HAP-1 (cell line): ENCODE results near the gene WDR27.

Experiments used
- DNase-seq, 2 experiments: peaks; one replicate each; pipeline ENCODE4 v3.0.0-alpha.2; 2016 to 2020; ENCODE audit warnings: low spot score in 2 of 2
- H3K27me3 ChIP-seq: fragments of 250-450 bp; sonication (Bioruptor Pico); 2 replicates; pipeline ENCODE4 v1.5.1; 2020; ENCODE audit warnings: low read depth, mild to moderate bottlenecking, moderate library complexity
- H3K36me3 ChIP-seq: fragments of 250-450 bp; sonication (Bioruptor Pico); replicated peaks from 2 replicates; pipeline ENCODE4 v1.5.1; 2020; ENCODE audit warnings: mild to moderate bottlenecking
- H3K4me1 ChIP-seq: fragments of 250-450 bp; sonication (Bioruptor Pico); 2 replicates; pipeline ENCODE4 v1.5.1; 2020; ENCODE audit warnings: mild to moderate bottlenecking
- H3K4me3 ChIP-seq: fragments of 250-450 bp; sonication (Bioruptor Pico); 2 replicates; pipeline ENCODE4 v1.5.1; 2020; ENCODE audit warnings: mild to moderate bottlenecking, moderate library complexity
- H3K9me3 ChIP-seq: fragments of 250-450 bp; sonication (Bioruptor Pico); 2 replicates; pipeline ENCODE4 v1.5.1; 2020; ENCODE audit warnings: mild to moderate bottlenecking, moderate library complexity
- in situ Hi-C: fragments of 300-500 bp; cut with MboI; formaldehyde crosslinking; loops from 3 replicates; pipeline ENCODE4 v1.14.3; 2020; ENCODE audit warnings: low sequenced_read_pairs, inconsistent platforms, mixed read lengths

The WDR27 gene

GRCh38 chr6:169502445-169502844 is 199.4 kb downstream of the WDR27 start:
- no peaks in the 10 kb centered on the region for H3K27me3 ChIP-seq
- no peaks in the 10 kb centered on the region for H3K9me3 ChIP-seq
- DNase-seq = no peak
- H3K4me1 ChIP-seq = peaks cover under 1% of the 10 kb centered on the region; the same call in 1 of the 2 replicates
- no peak overlapping the region for H3K4me3 ChIP-seq
- no peaks in the 10 kb centered on the region for H3K36me3 ChIP-seq
- in situ Hi-C loops = no loop called here

- Histone ChIP-seq H3K27me3 (no peaks in the 10 kb centered on the region), H3K9me3 (no peaks in the 10 kb centered on the region), H3K4me1 (peaks cover 4% of the 10 kb centered on the region; the same call in 1 of the 2 replicates), H3K36me3 (no peaks in the 10 kb centered on the region), H3K4me3 (no peak overlapping the region)
- DNase-seq = no peak
- in situ Hi-C loops = no loop called here
These were observed 200.0 kb downstream of the WDR27 start for GRCh38 chr6:169501777-169502313.

GRCh38 chr6:169501128-169501527 is 200.7 kb downstream of the WDR27 start:
- in situ Hi-C loops = no loop called here
- H3K4me3 ChIP-seq = no peak overlapping the region
- H3K9me3 ChIP-seq = no peaks in the 10 kb centered on the region

GRCh38 chr6:169500688-169501087 is 201.1 kb downstream of the WDR27 start:
- Histone ChIP-seq H3K9me3 (no peaks in the 10 kb centered on the region), H3K36me3 (no peaks in the 10 kb centered on the region), H3K27me3 (no peaks in the 10 kb centered on the region), H3K4me3 (no peak overlapping the region), H3K4me1 (peaks cover 4% of the 10 kb centered on the region; the same call in 1 of the 2 replicates)
- in situ Hi-C loops = no loop called here
- DNase-seq = no peak

More at GRCh38 chr6:169501128-169501527, 200.7 kb downstream of the WDR27 start:
- Histone ChIP-seq H3K36me3 (no peaks in the 10 kb centered on the region), H3K4me1 (peaks cover 4% of the 10 kb centered on the region; the same call in 1 of the 2 replicates), H3K27me3 (no peaks in the 10 kb centered on the region)
- no peak for DNase-seq

GRCh38 chr6:169499848-169500247 is 202.0 kb downstream of the WDR27 start:
- in situ Hi-C loops = no loop called here
- H3K4me1 ChIP-seq = peaks cover 4% of the 10 kb centered on the region; the same call in 1 of the 2 replicates

GRCh38 chr6:169498916-169499513 is 202.8 kb downstream of the WDR27 start:
- H3K4me1 ChIP-seq = peaks cover 4% of the 10 kb centered on the region; the same call in 1 of the 2 replicates
- DNase-seq = no peak
- no peaks in the 10 kb centered on the region for H3K36me3 ChIP-seq
- no peaks in the 10 kb centered on the region for H3K9me3 ChIP-seq
- in situ Hi-C loops = no loop called here
- no peak overlapping the region for H3K4me3 ChIP-seq
- no peaks in the 10 kb centered on the region for H3K27me3 ChIP-seq

More at GRCh38 chr6:169499848-169500247, 202.0 kb downstream of the WDR27 start:
- DNase-seq = no peak
- Histone ChIP-seq H3K4me3 (no peak overlapping the region), H3K36me3 (no peaks in the 10 kb centered on the region), H3K27me3 (no peaks in the 10 kb centered on the region), H3K9me3 (no peaks in the 10 kb centered on the region)

- H3K27me3 ChIP-seq = no peaks in the 10 kb centered on the region
- in situ Hi-C loops = no loop called here
- no peak for DNase-seq
- H3K36me3 ChIP-seq = no peaks in the 10 kb centered on the region
- no peaks in the 10 kb centered on the region for H3K9me3 ChIP-seq
- H3K4me1 ChIP-seq = peaks cover 4% of the 10 kb centered on the region; the same call in 1 of the 2 replicates
- no peak overlapping the region for H3K4me3 ChIP-seq
These were observed 206.2 kb downstream of the WDR27 start for GRCh38 chr6:169495601-169496000.

GRCh38 chr6:169494038-169494437 is 207.8 kb downstream of the WDR27 start:
- Histone ChIP-seq H3K36me3 (no peaks in the 10 kb centered on the region), H3K27me3 (no peaks in the 10 kb centered on the region), H3K4me1 (peaks cover 4% of the 10 kb centered on the region; the same call in 1 of the 2 replicates), H3K9me3 (no peaks in the 10 kb centered on the region), H3K4me3 (no peak overlapping the region)
- DNase-seq = no peak
- in situ Hi-C loops = no loop called here

- Histone ChIP-seq H3K36me3 (no peaks in the 10 kb centered on the region), H3K4me3 (no peak overlapping the region), H3K9me3 (no peaks in the 10 kb centered on the region), H3K27me3 (no peaks in the 10 kb centered on the region), H3K4me1 (no peaks in the 10 kb centered on the region)
- no peak for DNase-seq
- in situ Hi-C loops = no loop called here
These were observed 210.3 kb downstream of the WDR27 start for GRCh38 chr6:169491482-169491881.

GRCh38 chr6:169490830-169491229 is 211.0 kb downstream of the WDR27 start:
- Histone ChIP-seq H3K9me3 (no peaks in the 10 kb centered on the region), H3K4me1 (no peaks in the 10 kb centered on the region), H3K4me3 (no peak overlapping the region), H3K36me3 (no peaks in the 10 kb centered on the region), H3K27me3 (no peaks in the 10 kb centered on the region)
- DNase-seq = no peak
- in situ Hi-C loops = no loop called here

GRCh38 chr6:169490246-169490641 is 211.6 kb downstream of the WDR27 start:
- H3K4me3 ChIP-seq = no peak overlapping the region
- in situ Hi-C loops = no loop called here
- H3K4me1 ChIP-seq = no peaks in the 10 kb centered on the region
- DNase-seq = no peak
- no peaks in the 10 kb centered on the region for H3K27me3 ChIP-seq
- no peaks in the 10 kb centered on the region for H3K9me3 ChIP-seq
- H3K36me3 ChIP-seq = no peaks in the 10 kb centered on the region

- in situ Hi-C loops = no loop called here
- no peak for DNase-seq
These were observed 212.1 kb downstream of the WDR27 start for GRCh38 chr6:169489563-169490245.

GRCh38 chr6:169487579-169488436 is 214.0 kb downstream of the WDR27 start:
- H3K4me3 ChIP-seq = no peak overlapping the region
- H3K4me1 ChIP-seq = no peaks in the 10 kb centered on the region
- in situ Hi-C loops = no loop called here
- no peaks in the 10 kb centered on the region for H3K36me3 ChIP-seq
- 0 out of 2 replicates have a peak, but pooled peaks cover 3% of the 10 kb centered on the region for H3K9me3 ChIP-seq
- no peaks in the 10 kb centered on the region for H3K27me3 ChIP-seq
- DNase-seq = no peak

More at GRCh38 chr6:169489563-169490245, 212.1 kb downstream of the WDR27 start:
- no peaks in the 10 kb centered on the region for H3K36me3 ChIP-seq
- no peaks in the 10 kb centered on the region for H3K4me1 ChIP-seq
- no peaks in the 10 kb centered on the region for H3K9me3 ChIP-seq
- H3K4me3 ChIP-seq = no peak overlapping the region
- H3K27me3 ChIP-seq = no peaks in the 10 kb centered on the region
